ENCODE results near the gene SDSL. TPM values are rescaled to one million over a fixed set of nuclear protein-coding genes. Genes with fewer than 3 reads are reported as not detected.

Gene SDSL
- polyA plus RNA-seq (ENCODE audit: insufficient read length) = 9.0 TPM
- long read RNA-seq, donor 1, transcript SDSL-202 (8 exons, 1,449 nt) = major isoform, 8 of 8 reads
- long read RNA-seq, donor 1, partial matches to known transcripts = 0 of 8 reads
- long read RNA-seq, donor 1, other reads (novel, unspliced or antisense) = 0 of 8 reads
- long read RNA-seq, donor 2, transcript SDSL-202 (8 exons, 1,449 nt) = major isoform, 7 of 7 reads
- long read RNA-seq, donor 2, partial matches to known transcripts = 0 of 7 reads
- long read RNA-seq, donor 2, other reads (novel, unspliced or antisense) = 0 of 7 reads
- long read RNA-seq, donor 3, transcript SDSL-202 (8 exons, 1,449 nt) = major isoform, 8 of 8 reads
- long read RNA-seq, donor 3, partial matches to known transcripts = 0 of 8 reads
- long read RNA-seq, donor 3, other reads (novel, unspliced or antisense) = 0 of 8 reads
- long read RNA-seq, donor 4 = 0 reads
- long read RNA-seq, donor 5, transcript SDSL-202 (8 exons, 1,449 nt) = major isoform, 19 of 19 reads
- long read RNA-seq, donor 5, partial matches to known transcripts = 0 of 19 reads
- long read RNA-seq, donor 5, other reads (novel, unspliced or antisense) = 0 of 19 reads
- long read RNA-seq, donor 6, transcript SDSL-202 (8 exons, 1,449 nt) = major isoform, 5 of 5 reads
- long read RNA-seq, donor 6, partial matches to known transcripts = 0 of 5 reads
- long read RNA-seq, donor 6, other reads (novel, unspliced or antisense) = 0 of 5 reads
- long read RNA-seq, donor 7, transcript SDSL-202 (8 exons, 1,449 nt) = major isoform, 13 of 13 reads
- long read RNA-seq, donor 7, partial matches to known transcripts = 0 of 13 reads
- long read RNA-seq, donor 7, other reads (novel, unspliced or antisense) = 0 of 13 reads
- long read RNA-seq, donor 8, transcript SDSL-202 (8 exons, 1,449 nt) = major isoform, 5 of 5 reads
- long read RNA-seq, donor 8, partial matches to known transcripts = 0 of 5 reads
- long read RNA-seq, donor 8, other reads (novel, unspliced or antisense) = 0 of 5 reads

- DNase-seq = peak; percentile 79
These were observed at the start of gene SDSL for GRCh38 chr12:113422030-113422885. TSS of gene SDSL (plus strand) at chr12:113422380. CDS start at chr12:113427983, 5,603 bp downstream.

GRCh38 chr12:113373440-113373839 is 48.7 kb upstream of the SDSL start:
- DNase-seq = no peak

GRCh38 chr12:113373969-113374368 is 48.2 kb upstream of the SDSL start:
- no peak for DNase-seq

DNA sequence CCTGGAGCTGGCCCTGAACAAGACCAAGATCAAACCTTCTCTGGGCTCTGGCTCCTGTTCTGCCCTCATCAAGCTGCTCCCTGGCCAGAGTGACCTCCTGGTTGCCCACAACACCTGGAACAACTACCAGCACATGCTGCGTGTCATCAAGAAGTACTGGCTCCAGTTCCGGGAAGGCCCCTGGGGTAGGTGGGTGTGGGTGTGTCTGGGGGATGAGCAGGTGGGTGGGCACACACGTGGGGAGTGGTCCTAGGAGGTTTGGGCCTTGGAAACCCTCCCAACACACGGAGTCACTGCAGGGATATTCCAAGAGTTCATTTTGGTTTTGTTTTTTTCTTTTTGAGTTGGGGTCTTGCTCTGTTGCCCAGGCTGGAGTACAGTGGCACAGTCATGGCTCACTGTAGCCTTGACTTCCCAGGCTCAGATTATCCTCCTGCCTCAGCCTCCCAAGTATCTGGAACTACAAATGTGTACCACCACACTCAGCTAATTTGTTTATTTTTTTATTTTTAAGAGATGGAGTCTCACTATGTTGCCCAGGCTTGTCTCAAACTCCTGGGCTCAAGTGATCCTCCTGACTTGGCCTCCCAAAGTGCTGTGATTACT is 47.3 kb upstream of the SDSL start:
- no peak for DNase-seq

DNA sequence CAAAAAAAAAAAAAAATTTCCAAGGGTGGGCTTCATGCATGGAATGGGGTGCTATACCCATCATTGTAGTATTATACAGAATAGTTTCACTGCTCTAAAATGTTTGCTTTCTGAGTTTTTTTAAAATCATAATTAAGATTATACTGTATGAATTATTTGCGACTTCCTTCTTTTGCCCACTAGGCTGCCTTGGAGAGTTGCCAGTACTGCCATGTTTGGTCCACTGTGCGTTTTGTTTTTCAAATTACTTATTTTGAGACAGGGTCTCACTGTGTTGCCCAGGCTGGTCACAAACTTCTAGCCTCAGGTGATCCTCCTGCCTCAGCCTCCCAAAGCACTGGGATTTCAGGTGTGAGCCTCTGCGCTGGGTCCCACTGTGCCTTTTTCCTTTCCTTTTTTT is 43.9 kb upstream of the SDSL start:
- DNase-seq = no peak

GRCh38 chr12:113381220-113381619 is 41.0 kb upstream of the SDSL start:
- no peak for DNase-seq

- DNase-seq = no peak
These were observed 40.0 kb upstream of the SDSL start for GRCh38 chr12:113382206-113382605.

DNA sequence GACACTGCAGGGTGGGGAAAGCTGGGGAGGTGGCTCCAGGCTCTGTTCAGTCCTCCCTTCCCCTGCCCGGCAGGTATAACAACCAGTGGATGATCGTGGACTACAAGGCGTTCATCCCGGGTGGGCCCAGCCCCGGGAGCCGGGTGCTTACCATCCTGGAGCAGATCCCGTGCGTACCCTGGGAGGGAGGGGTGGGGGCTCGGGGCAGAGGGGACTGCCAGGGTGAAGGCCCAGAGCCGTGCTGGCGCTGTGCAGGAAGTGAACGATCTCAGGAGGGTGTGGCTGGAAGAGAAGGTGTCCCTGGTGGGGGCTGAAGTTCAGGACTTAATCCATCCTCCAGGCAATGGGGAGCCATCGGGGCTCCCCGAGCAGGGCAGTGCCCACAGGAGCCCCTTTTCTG is 37.4 kb upstream of the SDSL start:
- DNase-seq = no peak

DNA sequence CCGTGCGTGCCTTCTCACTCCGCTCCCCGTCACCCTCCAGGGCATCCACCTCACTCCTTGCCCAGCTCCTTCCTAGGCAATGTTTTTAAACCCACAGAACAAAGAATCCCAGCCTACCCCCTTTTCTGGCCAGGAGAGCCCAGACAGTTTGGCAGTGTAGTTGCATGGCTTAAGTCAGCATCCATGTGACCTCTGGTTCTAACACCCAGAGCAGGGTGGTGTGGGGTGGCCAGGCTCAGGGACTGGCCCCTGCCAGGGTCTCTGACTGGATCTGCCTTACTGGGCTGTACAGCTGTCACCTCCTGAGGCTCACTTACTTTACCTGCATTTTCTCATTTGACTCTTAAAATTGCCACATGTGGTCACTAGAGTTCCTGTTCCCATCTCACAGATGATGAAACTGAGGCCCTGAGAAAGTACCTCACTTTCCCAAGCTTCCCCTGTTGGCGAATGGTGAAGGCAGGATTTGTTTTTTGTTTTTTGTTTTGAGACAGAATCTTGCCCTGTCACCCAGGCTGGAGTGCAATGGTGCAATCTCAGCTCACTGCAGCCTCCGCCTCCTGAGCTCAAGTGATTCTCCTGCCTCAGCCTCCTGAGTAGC is 36.8 kb upstream of the SDSL start:
- DNase-seq = no peak

DNA sequence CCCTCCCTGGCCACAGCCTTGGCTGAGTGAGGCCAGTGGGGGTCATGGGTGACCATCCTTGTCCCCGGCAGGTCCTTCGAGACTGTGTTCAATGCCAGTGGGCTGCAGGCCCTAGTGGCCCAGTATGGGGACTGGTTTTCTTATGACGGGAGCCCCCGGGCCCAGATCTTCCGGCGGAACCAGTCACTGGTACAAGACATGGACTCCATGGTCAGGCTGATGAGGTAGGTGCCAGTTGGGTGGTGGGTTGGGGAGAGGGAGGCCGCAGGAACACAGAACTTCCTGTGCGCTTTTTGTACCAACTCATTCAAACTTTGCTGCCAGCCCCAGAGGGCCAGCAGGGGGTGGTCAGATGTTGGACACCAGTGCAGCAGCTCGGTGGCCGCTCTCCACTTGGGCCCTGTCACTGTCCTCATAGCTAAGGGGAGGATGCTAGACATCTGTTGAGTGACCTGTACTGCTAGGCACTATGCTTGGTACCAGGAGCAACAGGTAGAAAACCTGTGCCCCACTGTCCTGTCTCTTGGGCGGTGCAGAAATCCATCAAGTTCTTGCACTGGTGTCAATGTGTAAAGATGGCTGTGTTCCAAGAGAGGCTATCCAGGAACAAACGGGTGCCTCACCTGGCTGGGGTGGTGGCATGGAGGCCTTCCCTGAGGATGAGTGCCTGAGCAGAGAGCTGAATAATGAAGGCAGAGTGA is 35.2 kb upstream of the SDSL start:
- DNase-seq = no peak

- no peak for DNase-seq
These were observed 34.5 kb upstream of the SDSL start for GRCh38 chr12:113387631-113388030.

- no peak for DNase-seq
These were observed 33.8 kb upstream of the SDSL start for GRCh38 chr12:113388351-113388750.

GRCh38 chr12:113390064-113391043 is 31.8 kb upstream of the SDSL start:
- no peak for DNase-seq

DNA sequence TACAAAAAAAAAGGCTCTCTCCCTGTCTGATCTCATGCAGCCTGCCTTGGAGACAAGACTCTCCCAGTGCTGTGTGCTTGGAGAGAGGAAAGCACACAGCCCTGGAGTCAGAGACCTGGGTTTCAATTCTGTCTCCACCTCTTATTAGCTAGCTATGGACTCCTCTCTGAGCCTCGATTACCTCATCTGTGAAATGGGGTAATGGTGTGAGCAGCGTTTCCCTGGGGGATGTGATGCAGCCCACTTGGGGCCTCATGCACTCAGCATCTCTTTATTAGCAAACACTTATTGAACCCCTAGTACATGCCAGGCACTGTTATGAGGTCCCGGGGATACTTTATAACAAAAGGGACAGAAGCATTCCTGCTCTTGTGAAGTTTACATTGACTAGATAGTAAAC is 31.0 kb upstream of the SDSL start:
- DNase-seq = no peak

- DNase-seq = no peak
These were observed 30.4 kb upstream of the SDSL start for GRCh38 chr12:113391650-113392337.

GRCh38 chr12:113392520-113392919 is 29.7 kb upstream of the SDSL start:
- DNase-seq = no peak

DNA sequence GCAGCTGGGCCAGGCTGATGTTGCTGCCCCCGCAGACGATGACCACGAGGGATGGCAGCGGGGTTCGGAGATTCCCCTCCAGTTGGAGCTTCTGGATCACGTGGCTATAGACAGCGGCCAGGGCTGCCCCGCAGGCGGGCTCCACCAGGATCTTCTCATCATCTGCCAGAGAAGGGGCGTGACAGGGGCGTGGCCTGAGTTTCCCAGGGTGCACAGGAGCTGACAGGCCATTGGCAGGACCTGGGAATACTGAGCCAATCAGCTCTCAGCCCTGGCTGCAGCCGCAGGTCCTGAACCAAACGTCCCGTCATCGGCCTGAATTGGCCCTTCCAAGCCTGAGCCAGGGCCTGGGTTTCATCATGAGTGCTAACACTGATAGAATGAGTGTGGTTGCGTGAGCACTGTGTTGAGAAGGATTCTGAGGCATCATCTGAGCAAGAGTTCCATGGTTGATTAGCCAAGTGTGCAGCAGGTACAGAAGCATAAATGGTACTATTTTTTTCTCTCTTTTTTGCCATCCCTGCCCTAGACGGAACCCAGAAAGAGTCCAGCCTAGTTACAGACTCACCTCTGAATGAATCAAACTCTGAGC is 29.1 kb upstream of the SDSL start:
- no peak for DNase-seq

DNA sequence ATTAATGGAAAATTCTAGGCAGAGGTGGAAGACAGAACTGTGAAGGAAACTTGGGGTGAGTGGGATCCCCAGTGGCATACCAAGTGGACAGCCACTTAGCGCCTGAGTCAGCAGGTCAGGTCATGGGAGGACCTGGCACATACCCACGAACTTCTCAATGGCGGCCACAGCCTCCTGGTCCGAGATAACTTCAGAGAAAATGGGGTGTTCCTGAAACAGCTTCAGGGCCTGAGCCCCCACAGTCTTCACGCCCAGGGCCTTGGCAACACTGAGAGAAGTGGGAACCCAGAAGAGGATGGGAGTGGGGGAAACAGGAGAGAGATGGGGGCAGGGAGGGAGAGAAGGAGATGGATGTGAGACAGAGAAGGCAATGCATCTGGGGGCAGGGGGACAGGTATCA is 28.4 kb upstream of the SDSL start:
- no peak for DNase-seq

Measured in left kidney (tissue), 8 donors.